Non-pigmented ciliary epithelial cell (primary cell): ENCODE results near the gene RNF32.
"Not testable (repeated sequence)": the region's sequence is repeated elsewhere in the genome, so short reads cannot be mapped to it uniquely, and the experiment has no call there.

Source experiments
- DNase-seq: peaks from one replicate; pipeline ENCODE4 v3.0.0-alpha.2; 2010; ENCODE audit warnings: low read depth

Gene RNF32

DNA sequence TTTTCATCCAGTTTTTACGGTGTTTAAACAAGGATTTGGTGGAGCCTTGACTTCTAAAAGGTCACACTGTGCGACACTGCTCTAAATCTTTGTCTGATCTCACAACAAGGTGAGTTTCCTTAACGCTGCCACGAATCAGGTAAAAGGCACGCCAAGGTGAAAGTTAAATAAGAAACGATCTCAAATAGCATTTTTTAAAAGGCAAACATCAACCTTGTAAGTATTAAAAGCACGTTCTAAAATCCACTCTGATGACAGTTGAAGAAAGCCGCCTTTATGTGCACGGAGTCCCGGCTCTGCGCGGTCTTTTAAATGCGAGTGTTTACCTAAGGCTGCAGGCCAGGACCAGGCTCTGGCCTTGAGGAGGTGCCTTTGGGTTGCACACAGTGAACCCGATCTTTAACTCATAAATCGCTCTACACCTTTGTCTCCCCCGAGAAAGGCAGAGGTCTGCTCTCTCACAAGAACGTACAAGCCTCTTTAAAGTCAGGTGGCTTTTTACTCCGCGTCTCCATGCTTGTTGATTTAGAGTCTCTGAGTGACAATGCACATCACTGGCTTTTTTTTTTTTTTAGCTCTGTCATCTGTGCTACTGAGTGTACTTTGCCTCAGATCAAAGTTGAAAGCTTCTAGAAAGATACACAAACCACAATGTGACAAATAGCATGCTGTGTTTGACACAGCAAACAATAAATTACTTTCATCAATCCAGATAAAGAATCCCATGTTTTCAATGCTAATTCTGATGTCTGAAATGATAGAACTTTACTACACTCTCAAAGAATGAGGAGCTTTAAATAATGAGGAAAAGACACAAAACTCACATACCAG, 25.9 kb upstream of the RNF32 start:
- DNase-seq: no peak

DNA sequence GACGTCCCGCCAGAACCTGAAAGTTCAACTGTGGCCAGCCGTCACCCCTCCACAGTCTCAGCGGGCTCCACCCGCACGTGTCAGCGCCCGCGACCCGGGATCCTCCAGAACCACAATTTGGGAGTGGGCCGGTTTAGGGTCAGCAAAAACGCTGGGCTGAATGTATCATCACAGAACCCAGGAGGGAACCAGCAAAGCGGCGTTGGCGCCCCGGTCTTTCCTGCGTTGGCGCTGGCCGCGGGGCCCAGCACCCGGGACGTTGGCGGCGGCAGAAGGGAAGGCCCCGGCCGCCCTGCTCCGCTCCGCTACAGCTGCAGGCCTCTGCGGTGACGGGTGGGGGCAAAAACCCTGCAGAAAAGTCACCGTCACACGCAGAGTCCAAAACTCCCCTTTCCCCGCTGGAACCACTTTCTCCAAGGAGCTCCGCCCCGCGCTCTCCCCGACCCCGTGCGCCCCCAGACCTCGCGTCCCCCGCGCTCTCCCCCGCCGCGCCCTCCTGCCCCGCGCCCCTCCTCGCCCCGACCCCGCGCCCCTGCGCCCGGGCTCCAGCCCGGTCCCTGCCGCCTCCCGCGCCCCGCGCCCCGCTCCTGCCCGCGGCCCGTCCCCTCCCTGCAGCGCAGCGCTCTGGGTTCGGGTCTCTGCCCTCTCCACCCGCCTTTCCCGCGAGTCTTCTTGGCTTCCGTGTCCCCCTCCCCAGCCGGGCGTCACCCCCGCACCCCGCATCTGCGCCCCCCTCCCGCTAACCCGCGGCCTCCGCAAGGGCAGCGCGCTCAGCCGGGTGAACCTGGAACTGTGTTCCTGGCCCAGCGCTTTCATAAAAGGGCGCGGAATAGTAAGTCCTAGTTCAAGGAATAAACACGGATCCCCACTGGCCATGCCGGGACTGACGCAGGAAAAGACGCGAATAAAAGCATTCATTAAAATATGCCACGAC, 24.0 kb upstream of the RNF32 start:
- DNase-seq: no peak

DNA sequence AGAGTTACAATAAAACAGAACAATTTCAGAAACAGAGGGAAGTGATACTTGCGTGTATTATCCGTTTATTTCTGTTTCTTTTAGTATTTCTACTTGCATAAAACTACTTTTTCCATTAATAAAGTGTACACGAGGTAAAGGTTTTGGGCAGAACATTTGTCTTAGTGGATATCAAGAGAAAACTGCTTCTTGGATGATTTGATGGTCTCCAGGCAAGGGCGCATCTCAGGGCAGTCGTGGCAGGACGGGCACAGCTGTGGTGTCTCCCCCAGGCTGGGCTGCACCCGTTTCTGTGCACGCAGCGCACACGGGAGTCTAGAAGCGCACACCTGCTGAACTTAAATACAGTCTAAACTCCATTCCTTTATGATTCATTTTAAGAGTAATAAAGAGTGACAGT, 23.4 kb upstream of the RNF32 start:
- DNase-seq: no peak

DNA sequence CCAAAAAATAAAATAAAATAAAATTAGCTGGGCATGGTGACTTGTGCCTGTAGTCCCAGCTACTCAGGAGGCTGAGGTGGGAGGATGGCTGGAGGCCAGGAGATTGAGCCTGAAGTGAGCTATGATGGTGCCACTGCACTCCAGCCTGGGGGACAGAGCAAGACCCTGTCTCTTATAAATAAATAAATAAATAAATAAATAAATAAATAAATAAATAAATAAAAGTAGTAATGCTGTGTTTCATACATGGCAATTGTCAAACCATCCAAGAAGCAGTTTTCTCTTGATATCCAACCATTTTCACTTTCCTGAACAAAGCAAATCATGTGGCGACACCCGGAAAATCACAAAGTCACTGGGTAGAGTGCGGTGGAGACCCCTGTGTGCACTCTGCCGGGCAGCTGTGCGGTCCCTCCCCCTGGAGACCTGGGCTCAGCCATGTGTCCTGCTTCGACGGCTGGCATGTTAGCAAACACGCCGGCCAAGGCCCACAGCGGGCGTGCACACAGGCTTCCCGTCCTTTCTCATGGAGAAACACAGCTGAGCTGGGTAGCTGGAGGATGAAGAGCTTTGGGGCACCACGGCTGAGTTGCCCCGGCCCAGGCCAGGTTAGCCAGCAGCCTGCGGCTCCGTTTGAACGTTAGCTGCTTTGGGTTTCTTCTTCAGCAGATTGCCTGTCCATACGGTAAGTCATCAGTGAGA, 22.3 kb upstream of the RNF32 start:
- no peak for DNase-seq

DNA sequence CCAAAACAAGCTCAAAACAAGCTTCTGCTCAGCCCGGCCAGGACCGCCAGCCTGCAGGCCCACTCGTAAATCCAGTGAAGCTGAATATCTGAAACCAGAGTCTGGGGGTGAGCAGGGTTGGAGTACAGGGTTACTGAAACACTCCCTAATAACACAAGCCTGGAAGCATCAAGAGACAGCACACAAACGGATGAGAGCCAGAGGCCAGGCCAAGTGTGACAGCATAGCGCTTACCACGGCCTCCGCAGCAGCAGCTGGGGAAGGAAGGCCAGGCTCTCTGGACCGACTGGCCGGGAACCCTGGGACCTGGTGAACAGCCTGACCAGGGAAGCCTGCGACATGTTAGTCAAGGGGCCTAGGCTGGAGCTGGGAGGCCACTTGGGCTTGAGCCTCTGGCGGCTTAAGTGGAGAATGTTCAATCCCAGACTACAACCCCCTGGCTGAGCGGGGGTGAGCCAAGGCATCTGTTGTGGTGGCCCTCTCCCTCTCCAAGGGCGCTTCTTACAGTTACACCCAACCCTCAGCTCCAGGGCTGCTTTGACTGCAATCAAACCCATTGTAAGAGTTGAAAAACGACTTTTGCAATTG, 21.7 kb upstream of the RNF32 start:
- no peak for DNase-seq

DNA sequence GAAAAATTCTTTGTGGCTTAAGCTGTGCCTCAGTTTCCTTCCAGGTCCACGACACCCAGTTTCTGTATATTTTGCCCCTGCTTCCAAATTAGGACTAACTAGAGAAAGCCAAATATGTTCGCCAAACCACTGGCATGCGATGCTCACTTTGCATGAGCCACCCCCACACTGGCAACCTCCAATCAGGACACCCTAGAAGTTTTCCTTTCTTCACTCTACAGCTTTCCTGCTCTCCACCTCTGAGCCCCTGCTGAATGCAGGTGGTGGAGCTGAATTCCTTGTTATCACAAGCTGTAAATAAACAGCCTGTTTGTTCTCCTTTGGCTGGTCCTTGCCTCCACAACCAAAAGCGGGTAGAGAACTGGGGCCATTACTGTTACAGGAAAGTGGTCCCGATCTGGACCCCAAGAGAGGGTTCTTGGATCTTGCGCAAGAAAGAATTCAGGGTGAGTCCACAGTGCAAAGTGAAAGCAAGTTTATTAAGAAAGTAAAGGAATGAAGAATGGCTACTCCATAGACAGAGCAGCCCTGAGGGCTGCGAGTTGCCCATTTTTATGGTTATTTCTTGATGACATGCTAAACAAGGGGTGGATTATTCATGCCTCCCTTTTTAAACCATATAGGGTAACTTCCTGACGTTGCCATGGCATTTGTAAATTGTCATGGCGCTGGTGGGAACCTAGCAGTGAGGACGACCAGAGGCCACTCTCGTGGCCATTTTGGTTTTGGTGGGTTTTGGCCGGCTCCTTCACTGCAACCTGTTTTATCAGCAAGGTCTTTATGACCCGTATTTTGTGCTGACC, 20.9 kb upstream of the RNF32 start:
- not testable (repeated sequence) for DNase-seq

DNA sequence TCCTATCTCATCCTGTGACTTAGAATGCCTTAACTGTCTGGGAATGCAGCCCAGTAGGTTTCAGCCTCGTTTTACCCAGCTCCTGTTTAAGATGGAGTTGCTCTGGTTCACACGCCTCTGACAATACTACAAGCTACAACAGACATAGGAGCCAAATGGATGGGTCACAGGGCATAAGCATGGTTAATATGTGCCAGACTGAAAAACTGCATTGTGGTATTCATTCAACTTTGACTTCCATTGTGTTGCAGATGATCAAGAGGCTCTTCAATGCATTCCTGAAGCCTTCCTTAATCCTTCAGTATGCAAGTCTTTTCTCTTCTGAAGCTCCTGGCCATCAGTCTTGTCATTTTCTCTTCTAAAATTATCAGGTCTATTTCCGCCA, 20.3 kb upstream of the RNF32 start:
- no peak for DNase-seq

DNA sequence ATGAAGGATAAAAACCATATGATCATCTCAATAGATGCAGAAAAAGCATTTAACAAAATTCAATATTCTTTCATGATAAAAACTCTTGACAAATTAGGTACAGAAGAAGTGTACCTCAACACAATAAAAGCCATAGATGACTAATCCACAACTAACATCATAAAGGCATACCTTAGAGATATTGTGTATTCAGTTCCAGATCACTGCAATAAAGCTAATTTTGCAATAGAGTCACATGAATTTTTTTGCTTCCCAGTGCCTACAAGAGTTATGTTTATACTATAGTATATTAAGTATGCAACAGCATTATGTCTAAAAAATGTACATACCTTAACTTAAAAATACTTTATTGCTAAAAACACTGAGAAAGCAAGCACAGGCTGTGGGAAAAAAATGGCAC, 18.9 kb upstream of the RNF32 start:
- no peak for DNase-seq

DNA sequence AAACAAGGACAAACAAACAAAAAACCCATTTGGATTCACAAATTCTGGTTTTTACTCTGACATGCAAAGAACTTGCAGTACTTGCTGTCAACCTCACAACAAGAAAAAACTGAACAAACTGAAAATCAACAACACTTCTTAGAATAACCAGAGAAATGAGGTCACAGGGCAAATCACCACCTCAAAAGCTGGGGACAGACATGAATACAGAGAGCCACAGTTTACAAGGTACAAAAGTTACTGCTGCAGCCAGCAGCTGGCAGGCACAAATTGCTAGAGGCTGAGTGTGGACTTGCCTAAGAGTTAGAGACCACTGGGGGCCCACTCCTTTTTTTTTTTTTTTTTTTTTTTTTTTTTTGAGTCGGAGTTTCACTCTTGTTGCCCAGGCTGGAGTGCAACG, 15.0 kb upstream of the RNF32 start:
- no peak for DNase-seq

DNA sequence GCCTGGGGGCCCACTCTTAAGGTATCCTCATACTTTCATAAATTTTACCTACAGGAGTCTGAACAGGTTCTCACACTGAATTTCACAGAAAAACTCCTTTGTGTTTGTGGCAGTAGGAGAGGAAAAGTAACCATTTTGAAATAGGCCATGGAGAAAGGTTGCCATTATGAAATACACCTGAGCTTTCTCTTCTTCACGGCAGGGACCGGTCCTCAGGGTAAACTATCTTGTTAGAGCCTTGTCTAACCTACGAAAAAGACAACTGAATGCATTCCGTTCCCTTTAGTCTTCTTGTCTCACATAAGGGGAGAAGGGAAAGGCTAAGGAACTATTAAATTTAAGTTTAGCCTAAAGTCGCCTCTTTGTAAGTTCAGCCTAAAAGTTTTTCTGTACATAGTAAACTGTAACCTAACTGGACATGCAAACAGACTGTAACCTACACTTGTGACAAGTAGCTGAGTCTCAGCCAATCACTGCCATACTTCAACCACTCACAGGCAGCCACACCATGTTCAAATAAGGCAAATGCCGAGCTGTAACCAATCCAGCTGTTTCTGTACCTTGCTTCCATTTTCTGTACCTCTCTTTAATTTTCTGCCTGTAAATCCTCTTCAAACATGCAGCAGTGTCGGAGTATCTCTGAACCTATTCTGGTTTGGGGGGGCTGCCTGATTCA, 14.2 kb upstream of the RNF32 start:
- DNase-seq: no peak

DNA sequence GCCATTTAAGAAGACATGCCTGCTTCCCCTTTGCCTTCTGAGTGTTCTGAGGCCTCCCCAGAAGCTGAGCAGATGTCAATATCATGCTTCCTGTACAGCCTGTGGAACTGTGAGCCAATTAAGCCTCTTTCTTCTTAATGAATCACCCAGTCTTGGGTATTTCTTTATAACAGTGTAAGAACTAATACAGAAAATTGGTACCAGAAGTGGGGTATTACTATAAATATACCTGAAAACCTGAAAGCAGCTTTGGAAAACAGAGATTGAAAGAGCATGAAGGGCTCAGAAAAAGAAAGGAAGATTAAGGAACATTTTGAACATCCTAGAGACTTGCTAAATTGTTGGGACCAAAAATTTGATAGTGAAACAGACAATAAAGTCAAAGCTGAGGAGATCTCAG, 12.0 kb upstream of the RNF32 start:
- DNase-seq: no peak

DNA sequence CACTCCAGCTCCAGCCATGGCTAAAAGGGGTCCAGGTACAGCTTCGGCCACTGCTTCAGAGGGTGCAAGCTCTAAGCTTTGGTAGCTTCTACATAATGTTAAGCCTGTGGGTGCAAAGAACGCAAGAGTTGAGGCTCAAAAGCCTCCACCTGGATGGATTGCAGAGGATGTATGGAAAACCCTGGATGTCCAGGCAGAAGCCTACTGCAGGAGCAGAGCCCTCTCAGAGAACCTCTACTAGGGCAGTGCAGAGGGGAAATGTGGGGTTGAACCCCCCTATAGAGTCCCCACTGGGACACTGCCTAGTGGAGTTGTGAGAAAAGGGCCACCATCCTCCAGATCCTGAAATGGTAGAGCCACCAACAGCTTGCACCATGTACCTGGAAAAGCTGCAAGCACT, 10.7 kb upstream of the RNF32 start:
- DNase-seq: no peak

DNA sequence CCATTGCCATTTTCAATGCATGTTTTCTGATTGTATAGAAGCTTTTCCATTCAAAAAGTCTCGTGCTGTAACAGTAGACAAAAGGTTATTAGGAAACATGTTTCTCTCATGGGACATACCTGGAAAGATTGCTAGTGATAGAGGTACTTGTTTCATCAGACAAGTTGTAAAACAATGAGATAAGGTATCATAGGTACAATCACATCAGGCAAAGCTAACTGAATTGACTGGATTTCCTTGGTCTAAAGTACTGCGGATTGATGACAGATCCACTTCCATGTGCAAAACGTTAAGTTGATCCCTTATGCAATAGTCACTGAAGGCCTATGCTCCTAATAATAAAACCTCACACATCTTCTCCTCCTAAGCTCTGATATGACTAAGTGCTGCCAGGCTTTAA, 6.5 kb upstream of the RNF32 start:
- no peak for DNase-seq

DNA sequence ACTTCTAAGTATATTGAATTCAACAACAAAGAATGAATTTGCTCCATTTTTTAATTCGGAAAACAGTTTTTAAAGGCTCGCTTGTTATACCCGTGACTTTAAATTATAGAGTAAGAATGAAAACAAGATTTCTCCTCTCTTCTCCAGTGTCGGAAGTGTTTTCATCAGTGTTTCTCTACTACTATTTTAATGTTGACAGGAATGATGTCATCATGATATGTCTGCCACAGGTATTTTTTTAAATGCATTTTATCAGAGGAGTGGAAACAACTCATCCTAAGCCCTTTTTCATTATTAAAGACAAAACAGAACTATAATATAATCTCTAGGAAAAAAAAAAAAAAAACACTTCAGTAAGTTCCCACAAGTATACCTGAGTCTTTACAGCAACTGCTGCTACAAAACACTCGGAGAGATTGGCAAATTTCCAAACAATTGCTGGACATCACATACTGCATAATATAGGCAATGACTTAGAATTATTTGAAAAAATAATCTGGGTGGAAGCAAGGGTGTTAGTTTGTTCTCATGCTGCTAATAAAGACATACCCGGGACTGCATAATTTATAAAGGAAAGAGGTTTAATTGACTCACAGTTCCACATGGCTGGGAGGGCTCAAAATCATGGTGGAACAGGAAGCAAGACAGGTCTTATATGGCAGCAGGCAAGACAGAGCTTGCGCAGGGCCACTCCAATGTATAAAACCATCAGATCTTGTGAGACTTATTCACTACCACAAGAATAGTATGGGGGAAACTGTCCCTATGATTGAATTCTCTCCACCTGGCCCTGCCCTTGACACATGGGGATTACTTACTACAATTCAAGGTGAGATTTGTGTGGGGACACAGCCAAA, 4.8 kb upstream of the RNF32 start:
- DNase-seq: no peak

DNA sequence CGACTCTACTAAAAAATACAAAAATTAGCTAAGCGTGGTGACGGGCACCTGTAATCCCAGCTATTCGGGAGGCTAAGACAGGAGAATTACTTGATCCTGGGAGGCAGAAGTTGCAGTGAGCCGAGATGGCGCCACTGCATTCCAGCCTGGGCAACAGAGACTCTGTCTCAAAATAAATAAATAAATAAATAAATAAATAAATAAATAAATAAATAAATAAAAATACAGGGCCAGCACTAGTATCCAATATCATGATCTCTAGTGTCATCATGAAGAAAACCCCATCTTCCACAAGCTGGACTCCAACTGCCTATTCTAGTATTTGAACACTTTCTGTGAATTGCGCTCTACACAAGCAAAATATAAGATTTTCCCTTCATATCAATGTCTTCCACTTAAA, 3.5 kb upstream of the RNF32 start:
- DNase-seq: not testable (repeated sequence)

DNA sequence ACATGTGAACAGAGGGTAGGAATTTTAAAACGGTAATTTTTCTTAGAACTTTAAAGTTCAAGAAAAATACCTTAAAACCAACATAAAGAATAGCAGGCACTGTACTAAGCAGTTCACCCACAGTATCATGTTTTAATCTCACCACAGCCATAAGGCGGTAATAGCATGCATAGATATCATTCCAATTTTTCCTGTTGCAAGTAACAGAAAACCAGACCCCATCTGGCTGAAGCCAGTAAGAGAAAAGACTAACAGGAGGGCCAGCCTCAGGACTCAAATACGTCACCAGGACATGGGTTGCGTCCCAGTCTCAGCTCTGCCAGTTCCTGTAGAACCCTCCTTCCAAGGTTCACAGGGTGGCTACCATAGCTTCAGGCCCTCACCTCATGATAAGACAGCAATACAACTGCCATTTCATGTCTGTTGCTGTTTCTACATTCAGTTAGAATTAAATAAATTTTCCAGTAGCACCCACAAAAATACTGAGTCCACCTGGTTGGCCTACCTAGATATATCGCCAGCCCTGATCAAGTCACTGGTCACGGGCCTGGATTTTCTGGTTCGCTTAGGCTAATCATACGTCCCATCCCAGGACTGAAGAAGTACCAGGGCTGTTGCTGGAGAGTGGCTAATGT, 2.0 kb upstream of the RNF32 start:
- DNase-seq: no peak

DNA sequence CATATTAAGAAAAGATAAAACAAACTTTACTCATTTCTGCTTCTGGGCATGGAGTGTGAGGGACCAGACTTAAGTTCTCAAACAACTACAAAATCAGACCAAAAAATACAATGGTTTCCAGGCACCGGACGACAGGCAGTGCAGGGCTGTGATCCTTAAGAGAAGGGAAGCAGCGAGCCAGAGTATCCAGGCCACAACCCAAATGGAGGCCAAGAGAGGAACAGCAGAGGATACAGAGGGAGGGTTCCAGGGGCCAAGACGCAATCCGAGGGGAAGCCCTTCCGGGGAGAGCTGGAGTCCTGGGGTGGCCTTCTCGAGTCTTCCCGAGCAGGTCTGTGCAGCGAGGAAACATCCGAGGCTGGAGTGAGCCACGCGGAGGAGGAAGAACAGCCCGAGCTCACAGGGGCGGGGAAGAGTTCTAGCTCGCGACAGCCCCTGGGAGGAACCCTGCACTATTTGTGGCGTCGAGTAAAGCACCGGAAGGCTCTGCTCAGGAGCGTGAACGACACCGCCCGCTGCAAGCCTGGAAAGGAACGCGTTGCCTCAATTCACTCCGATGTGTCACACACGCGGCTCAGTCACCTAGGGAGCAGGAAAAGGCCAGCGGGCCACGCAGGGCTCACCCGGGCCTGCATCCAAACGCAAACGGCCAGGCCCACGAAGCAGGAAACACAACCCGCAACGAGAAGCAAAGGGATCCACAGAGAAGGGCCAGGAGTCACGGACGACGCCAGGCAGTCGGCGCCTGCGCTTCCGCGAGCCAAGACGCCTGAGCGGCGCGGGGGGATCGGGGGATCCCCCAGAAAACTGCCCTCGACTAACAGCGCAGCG, 933 bp upstream of the RNF32 start:
- no peak for DNase-seq

DNA sequence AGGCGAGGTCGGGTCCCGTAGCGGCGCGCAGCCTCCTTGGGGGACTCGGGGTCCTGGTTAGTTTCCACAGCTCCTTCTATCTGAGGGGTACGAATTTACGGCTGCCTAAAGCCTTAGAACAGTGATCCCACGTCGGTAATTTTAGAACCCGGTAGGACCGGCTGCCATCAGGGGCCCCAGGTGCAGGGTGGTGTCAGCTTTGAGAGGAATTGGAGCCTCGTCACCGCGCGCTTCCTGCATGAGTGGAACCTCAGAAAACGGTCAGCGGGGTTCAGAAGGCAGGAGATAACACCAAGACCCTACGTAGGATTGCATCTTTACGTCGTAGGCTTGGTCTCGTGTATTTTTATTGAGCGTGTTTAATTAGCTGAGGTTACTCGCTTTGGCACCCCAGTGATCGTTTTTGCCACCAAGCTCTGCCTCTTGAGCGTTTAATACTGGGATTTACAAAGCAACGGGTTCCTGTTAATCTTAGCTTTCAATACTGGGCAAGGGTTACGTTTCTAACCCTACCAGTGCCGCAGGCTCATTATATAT, 443 bp downstream of the RNF32 start:
- no peak for DNase-seq
